Common myeloid progenitor, CD34-positive (primary cell): Measurements from ENCODE around the gene NOL4L.

Experiments used
- CTCF ChIA-PET: fragments of 350-600 bp; sonication (Branson Sonifier 250); formaldehyde crosslinking; loops from one replicate; lab custom pipeline; 2021; ENCODE audit warnings: antibody characterized with exemption; lab: Charles Lee
- POLR2A ChIA-PET: fragments of 350-600 bp; sonication (Branson Sonifier 250); formaldehyde crosslinking; loops from one replicate; lab custom pipeline; 2021; ENCODE audit warnings: antibody characterized with exemption; lab: Charles Lee
- DNase-seq, 3 donors: peaks; one replicate each; pipeline versions ENCODE4 v3.0.0 to v3.0.0-alpha.2; 2013
- H3K27ac ChIP-seq, 2 experiments: 1 replicate in 1 of 2; 2 replicates in 1 of 2; pipeline ENCODE4 v1.7.0; 2013; ENCODE audit warnings: inconsistent platforms in 2 of 2, low read length in 2 of 2, mild to moderate bottlenecking in 2 of 2, low read depth in 1 of 2, moderate library complexity in 1 of 2; ENCODE audit not compliant: severe bottlenecking in 2 of 2, insufficient read depth in 1 of 2, poor library complexity in 1 of 2
- H3K27me3 ChIP-seq, 5 experiments: replicated peaks in 2 of 5; 1 replicate in 3 of 5; 2 replicates in 2 of 5; pipeline versions ENCODE4 v1.6.1 to v1.7.0; 2013; ENCODE audit warnings: low read length in 4 of 5, mild to moderate bottlenecking in 2 of 5, moderate library complexity in 2 of 5, inconsistent platforms in 1 of 5; ENCODE audit not compliant: insufficient read depth in 5 of 5, control insufficient read depth in 4 of 5
- H3K36me3 ChIP-seq, 4 experiments: 1 replicate in 2 of 4; 2 replicates in 2 of 4; pipeline versions ENCODE4 v1.6.1 to v1.7.0; 2013; ENCODE audit warnings: low read length in 3 of 4, control low read depth in 1 of 4, mild to moderate bottlenecking in 1 of 4; ENCODE audit not compliant: control insufficient read depth in 4 of 4, insufficient read depth in 4 of 4
- H3K4me1 ChIP-seq, 4 experiments: 1 replicate in 3 of 4; 2 replicates in 1 of 4; pipeline versions ENCODE4 v1.6.1 to v1.7.1; 2013; ENCODE audit warnings: low read length in 3 of 4, mild to moderate bottlenecking in 3 of 4, control low read depth in 1 of 4, inconsistent platforms in 1 of 4, moderate library complexity in 1 of 4; ENCODE audit not compliant: control insufficient read depth in 4 of 4, insufficient read depth in 4 of 4; ENCODE audit errors: control extremely low read depth in 1 of 4
- H3K4me3 ChIP-seq, 7 experiments: 1 replicate in 4 of 7; 2 replicates in 3 of 7; pipeline versions ENCODE4 v1.5.1 to v1.7.0; 2013; ENCODE audit warnings: mild to moderate bottlenecking in 7 of 7, low read length in 6 of 7, moderate library complexity in 6 of 7, inconsistent platforms in 2 of 7, low read depth in 2 of 7, control low read depth in 1 of 7; ENCODE audit not compliant: insufficient read depth in 4 of 7, control insufficient read depth in 1 of 7; ENCODE audit errors: extremely low read depth in 1 of 7
- H3K9me3 ChIP-seq, 5 experiments: 1 replicate in 4 of 5; 2 replicates in 1 of 5; pipeline versions ENCODE4 v1.6.1 to v1.7.1; 2013; ENCODE audit warnings: low read length in 4 of 5, mild to moderate bottlenecking in 2 of 5, inconsistent platforms in 1 of 5, low read depth in 1 of 5, moderate library complexity in 1 of 5; ENCODE audit not compliant: control insufficient read depth in 4 of 5, insufficient read depth in 2 of 5; ENCODE audit errors: control extremely low read depth in 1 of 5
- WGBS: methylation state at CpG from one replicate; pipeline ENCODE4 v1.1.5; 2013; ENCODE audit not compliant: insufficient coverage; 5-methylcytosine and 5-hydroxymethylcytosine counted together

Gene NOL4L

DNA sequence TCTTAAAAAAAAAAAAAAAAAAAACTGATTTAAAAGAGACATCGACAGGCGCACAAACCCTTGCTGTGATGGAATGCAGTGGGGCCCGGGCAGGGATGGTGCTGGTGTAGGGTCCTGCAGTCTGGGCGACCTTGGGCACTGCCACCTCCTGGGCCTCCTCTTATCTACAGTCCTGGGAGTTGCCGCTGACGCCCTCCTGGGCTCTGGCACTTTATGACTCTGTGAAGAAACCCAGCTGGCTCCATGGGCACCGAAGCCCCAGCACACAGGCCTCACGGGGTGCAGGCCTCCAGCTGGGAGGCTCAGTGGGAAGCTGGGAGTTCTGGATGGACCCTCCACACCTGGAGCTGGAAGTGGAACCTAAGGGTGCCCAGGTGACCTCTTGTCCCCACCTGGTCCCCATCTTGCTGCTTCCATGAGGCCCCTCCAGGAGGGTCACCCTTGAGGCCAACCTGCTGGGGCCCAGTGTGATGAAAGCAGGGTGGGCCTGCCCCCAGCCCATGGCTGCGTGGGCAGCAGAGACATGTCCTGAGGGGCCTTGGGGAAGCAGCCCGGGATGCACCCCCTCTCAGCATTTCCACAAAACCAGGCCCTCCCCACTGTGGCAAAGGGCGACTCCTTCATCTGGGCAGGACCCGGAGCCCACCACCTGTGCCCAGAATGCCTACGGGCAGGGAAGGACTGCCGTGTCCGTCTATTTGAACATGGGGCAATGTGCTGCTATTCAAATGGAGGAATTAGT, 122.1 kb downstream of the NOL4L start:
- Histone ChIP-seq H3K27ac (no peak overlapping the region), H3K27me3 (no peaks in the 10 kb centered on the region), H3K9me3 (no peaks in the 10 kb centered on the region), H3K4me3 (no peak overlapping the region), H3K36me3 (peaks cover 4 to 64% (median 37%) of the 10 kb centered on the region in 4 experiments), H3K4me1 (peaks cover 0 to 20% (median 16%) of the 10 kb centered on the region in 4 experiments)
- ChIA-PET POLR2A (interaction anchor here (0.7 kb wide), 1 partner anchor 194 kb away, joined by 3 read pairs; no protein-coding TSS in a partner anchor), CTCF (interaction anchor here (0.8 to 1.5 kb wide), 3 partner anchors 14 to 190 kb away, joined by 3 read pairs; no protein-coding TSS in a partner anchor)
- no peak for DNase-seq
- WGBS, result 99% methylated on average over 15 of the region's 15 CpGs

DNA sequence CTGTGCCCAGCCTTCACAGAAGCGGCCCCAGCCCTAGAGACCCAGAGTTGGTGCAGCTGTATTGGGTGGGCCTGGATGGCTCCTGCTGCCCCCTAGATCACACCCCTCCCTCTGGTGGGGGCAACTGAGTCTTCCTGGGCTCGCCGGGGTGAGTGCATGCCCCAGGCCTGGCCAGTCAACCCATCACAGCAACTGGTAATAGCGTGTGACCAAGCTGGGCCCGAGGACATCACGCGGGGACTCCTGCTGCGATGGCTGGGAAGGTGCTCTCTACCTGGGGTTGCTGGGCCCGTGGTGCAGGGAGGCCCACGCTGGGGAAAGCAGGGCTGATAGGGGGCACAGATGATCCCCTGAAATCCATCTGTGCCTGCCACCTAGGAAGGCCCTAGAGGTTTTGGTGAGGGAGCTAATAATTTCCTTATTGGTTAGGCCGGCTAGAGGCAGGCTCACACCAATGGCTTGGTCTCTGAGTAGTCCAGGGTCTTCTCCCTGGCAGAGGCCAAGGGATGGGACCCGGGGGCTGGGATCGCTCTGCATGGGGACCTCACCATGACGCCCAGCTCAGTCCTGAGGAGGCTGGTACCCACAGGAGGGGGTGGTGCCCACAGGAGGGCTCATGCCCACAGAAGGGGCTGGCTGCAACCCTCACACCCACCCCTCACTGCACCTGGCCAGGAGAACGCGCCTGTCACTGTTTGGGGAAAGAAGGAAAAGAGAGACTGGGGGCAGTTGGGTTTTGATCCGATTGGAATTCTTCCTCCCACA, 123.1 kb downstream of the NOL4L start:
- DNase-seq, result no peak
- H3K27ac ChIP-seq, result no peak overlapping the region
- no peak overlapping the region for H3K4me3 ChIP-seq
- WGBS, result 92% methylated on average over 11 of the region's 17 CpGs
- H3K27me3 ChIP-seq, result no peaks in the 10 kb centered on the region
- no peaks in the 10 kb centered on the region for H3K9me3 ChIP-seq
- H3K36me3 ChIP-seq, result peaks cover 4 to 61% (median 35%) of the 10 kb centered on the region in 4 experiments
- POLR2A ChIA-PET, result interaction anchor here (0.7 to 1.3 kb wide), 2 partner anchors 9 to 195 kb away, joined by 3 to 4 read pairs; no protein-coding TSS in a partner anchor
- peaks cover 0 to 21% (median 18%) of the 10 kb centered on the region in 4 experiments for H3K4me1 ChIP-seq
- CTCF ChIA-PET, result interaction anchor here (0.9 to 1.4 kb wide), 2 partner anchors 10 to 34 kb away, joined by 3 read pairs; no protein-coding TSS in a partner anchor

DNA sequence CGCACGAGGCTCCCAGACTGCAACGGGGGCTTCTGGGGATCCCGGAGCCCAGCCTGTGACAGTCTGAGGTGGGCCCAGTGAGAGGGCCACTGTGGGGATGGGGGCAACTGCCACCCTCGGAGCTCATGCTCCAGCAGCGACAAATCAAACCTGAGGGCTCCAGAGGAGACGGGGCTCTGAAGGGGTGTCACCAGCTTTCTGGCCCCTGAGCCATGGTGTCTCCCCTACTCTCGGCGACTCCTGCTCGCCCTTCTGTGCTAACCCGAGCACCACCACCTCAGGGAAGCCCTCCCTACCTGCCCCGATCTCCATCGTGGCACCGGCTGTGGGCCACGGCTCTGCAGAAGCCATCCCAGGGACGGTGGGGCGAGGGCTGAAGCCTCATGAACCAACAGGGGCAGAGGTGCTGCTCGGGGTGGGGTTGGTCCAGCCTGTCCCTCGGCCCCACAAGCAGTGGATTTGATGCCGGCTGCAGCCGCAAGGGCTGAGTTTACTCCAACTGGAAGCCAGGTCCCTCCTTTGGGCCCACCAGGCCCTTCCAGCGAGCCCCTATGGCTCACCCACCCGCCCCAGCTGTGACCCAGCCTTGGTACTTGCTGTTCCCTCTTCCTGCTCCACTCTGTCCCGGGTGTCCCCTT, 124.3 kb downstream of the NOL4L start:
- Histone ChIP-seq H3K9me3 (no peaks in the 10 kb centered on the region), H3K36me3 (peaks cover 4 to 62% (median 37%) of the 10 kb centered on the region in 4 experiments), H3K27me3 (no peaks in the 10 kb centered on the region), H3K4me1 (peaks cover 0 to 17% (median 14%) of the 10 kb centered on the region in 4 experiments), H3K4me3 (no peak overlapping the region), H3K27ac (no peak overlapping the region)
- WGBS, result 99% methylated on average over 23 of the region's 24 CpGs
- POLR2A ChIA-PET, result interaction anchor here (1.3 kb wide), 1 partner anchor 8 kb away, joined by 4 read pairs; no protein-coding TSS in a partner anchor
- DNase-seq, result no peak
- CTCF ChIA-PET, result interaction anchor here (0.8 to 0.9 kb wide), 2 partner anchors 14 to 121 kb away, joined by 3 read pairs; no protein-coding TSS in a partner anchor

GRCh38 chr20:32460231-32460630, 124.9 kb downstream of the NOL4L start:
- Histone ChIP-seq H3K9me3 (no peaks in the 10 kb centered on the region), H3K27ac (no peak overlapping the region), H3K4me1 (peaks cover 0 to 17% (median 14%) of the 10 kb centered on the region in 4 experiments), H3K36me3 (peaks cover 4 to 62% (median 35%) of the 10 kb centered on the region in 4 experiments), H3K27me3 (no peaks in the 10 kb centered on the region), H3K4me3 (no peak overlapping the region)
- WGBS, result 91% methylated on average over 13 of the region's 15 CpGs
- no peak for DNase-seq
- POLR2A ChIA-PET, result interaction anchor here (0.8 kb wide), 1 partner anchor 23 kb away, joined by 3 read pairs; no protein-coding TSS in a partner anchor
- CTCF ChIA-PET, result interaction anchor here (0.8 to 0.9 kb wide), 2 partner anchors 13 to 120 kb away, joined by 3 read pairs; no protein-coding TSS in a partner anchor

DNA sequence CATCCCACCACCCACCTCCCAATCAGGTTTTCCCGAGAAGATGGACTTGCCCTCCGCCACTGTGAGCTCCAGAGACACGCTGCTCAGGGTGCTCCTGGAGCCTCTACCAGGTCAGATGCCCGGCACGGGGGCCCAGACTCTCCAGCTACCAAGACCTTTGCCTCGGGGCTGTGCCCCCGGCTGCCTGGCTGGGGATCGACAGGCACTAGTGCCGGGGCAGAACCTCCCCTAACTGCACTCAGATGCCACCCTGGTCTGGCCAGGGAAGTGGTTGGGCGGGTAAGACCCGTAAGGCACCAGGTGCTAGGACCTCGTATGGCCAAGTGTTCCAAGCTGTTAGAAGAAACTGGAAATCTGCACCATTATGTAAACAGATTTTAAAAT, 126.3 kb downstream of the NOL4L start:
- peaks cover 0 to 17% (median 15%) of the 10 kb centered on the region in 4 experiments for H3K4me1 ChIP-seq
- 90% methylated on average over 12 of the region's 12 CpGs for WGBS
- no peaks in the 10 kb centered on the region for H3K9me3 ChIP-seq
- POLR2A ChIA-PET, result interaction anchor here (0.6 kb wide), 1 partner anchor 10 kb away, joined by 3 read pairs; no protein-coding TSS in a partner anchor
- peaks cover 2 to 65% (median 34%) of the 10 kb centered on the region in 4 experiments for H3K36me3 ChIP-seq
- H3K27me3 ChIP-seq, result no peaks in the 10 kb centered on the region
- DNase-seq, result no peak
- CTCF ChIA-PET, result interaction anchor here (1.7 to 2.8 kb wide), 4 partner anchors 9 to 20 kb away, joined by 4 to 16 read pairs (median 10); no protein-coding TSS in a partner anchor
- H3K27ac ChIP-seq, result no peak overlapping the region
- H3K4me3 ChIP-seq, result no peak overlapping the region

- H3K4me3 ChIP-seq, result peak overlapping the region in 1 of 7 experiments; percentile 30
- no peak overlapping the region for H3K27ac ChIP-seq
- CTCF ChIA-PET, result interaction anchor here (0.9 to 2.8 kb wide), 10 partner anchors 9 to 53 kb away, joined by 3 to 16 read pairs (median 6); no protein-coding TSS in a partner anchor
- 93% methylated on average over 10 of the region's 10 CpGs for WGBS
- H3K9me3 ChIP-seq, result no peaks in the 10 kb centered on the region
- POLR2A ChIA-PET, result interaction anchor here (0.6 kb wide), 2 partner anchors 10 to 214 kb away, joined by 3 read pairs; no protein-coding TSS in a partner anchor
- no peak for DNase-seq
- H3K36me3 ChIP-seq, result peaks cover 2 to 65% (median 35%) of the 10 kb centered on the region in 4 experiments
- H3K4me1 ChIP-seq, result peaks cover 0 to 17% (median 16%) of the 10 kb centered on the region in 4 experiments
- H3K27me3 ChIP-seq, result no peaks in the 10 kb centered on the region
Measured at GRCh38 chr20:32458061-32458836, 126.9 kb downstream of the NOL4L start.
